Mesothelial cell of epicardium (in vitro differentiated cells): ENCODE results near the gene SPRN. TPM values are rescaled to one million over a fixed set of nuclear protein-coding genes. Genes with fewer than 3 reads are reported as not detected.

Experiments
- DNase-seq, 2 experiments: peaks; one replicate each; pipeline ENCODE4 v3.0.0; 2021; ENCODE audit warnings: low spot score in 2 of 2; ENCODE audit not compliant: unreplicated experiment in 2 of 2
- H3K27ac Mint-ChIP-seq: 2 replicates; pipeline ENCODE4 v1.8.0; 2021; ENCODE audit warnings: mixed read lengths
- H3K27me3 Mint-ChIP-seq: 2 replicates; pipeline ENCODE4 v1.8.0; 2021; ENCODE audit warnings: low read depth, mixed read lengths
- H3K36me3 Mint-ChIP-seq: 2 replicates; pipeline ENCODE4 v1.8.0; 2021; ENCODE audit warnings: mixed read lengths
- H3K4me1 Mint-ChIP-seq: 2 replicates; pipeline ENCODE4 v1.8.0; 2021; ENCODE audit warnings: mixed read lengths
- H3K4me3 Mint-ChIP-seq: 2 replicates; pipeline ENCODE4 v1.8.0; 2021; ENCODE audit warnings: mild to moderate bottlenecking, moderate library complexity, mixed read lengths
- H3K9me3 Mint-ChIP-seq: 2 replicates; pipeline ENCODE4 v1.8.0; 2021; ENCODE audit warnings: mixed read lengths
- total RNA-seq: library from RNA; stranded (reverse); gene quantifications from 3 replicates; pipeline ENCODE4 v1.2.1, GENCODE V29; 2021
- TF ChIP-seq, protein P1 (sequence below): fragments of 200-600 bp; sonication (generic); IDR thresholded peaks from one replicate; pipeline ENCODE4 v1.5.0; 2021; ENCODE audit warnings: antibody characterized with exemption; ENCODE audit not compliant: unreplicated experiment

Gene SPRN
- total RNA-seq, 1 donor from 2014 or later = 0.69 TPM

GRCh38 chr10:133454204-133454893, 29.9 kb upstream of the SPRN start:
- H3K27ac Mint-ChIP-seq = no peak overlapping the region

GRCh38 chr10:133453516-133454203, 29.2 kb upstream of the SPRN start, which contains the start of gene SCART1:
Gene SCART1, plus strand, starts transcription at chr10:133453945. Its CDS starts 53 bp downstream, at chr10:133453998.
- TF ChIP-seq, protein P1, sequence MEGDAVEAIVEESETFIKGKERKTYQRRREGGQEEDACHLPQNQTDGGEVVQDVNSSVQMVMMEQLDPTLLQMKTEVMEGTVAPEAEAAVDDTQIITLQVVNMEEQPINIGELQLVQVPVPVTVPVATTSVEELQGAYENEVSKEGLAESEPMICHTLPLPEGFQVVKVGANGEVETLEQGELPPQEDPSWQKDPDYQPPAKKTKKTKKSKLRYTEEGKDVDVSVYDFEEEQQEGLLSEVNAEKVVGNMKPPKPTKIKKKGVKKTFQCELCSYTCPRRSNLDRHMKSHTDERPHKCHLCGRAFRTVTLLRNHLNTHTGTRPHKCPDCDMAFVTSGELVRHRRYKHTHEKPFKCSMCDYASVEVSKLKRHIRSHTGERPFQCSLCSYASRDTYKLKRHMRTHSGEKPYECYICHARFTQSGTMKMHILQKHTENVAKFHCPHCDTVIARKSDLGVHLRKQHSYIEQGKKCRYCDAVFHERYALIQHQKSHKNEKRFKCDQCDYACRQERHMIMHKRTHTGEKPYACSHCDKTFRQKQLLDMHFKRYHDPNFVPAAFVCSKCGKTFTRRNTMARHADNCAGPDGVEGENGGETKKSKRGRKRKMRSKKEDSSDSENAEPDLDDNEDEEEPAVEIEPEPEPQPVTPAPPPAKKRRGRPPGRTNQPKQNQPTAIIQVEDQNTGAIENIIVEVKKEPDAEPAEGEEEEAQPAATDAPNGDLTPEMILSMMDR = no peak
- DNase-seq = no peak
- no peaks in the 10 kb centered on the region for H3K4me1 Mint-ChIP-seq
- peaks cover 42% of the 10 kb centered on the region for H3K9me3 Mint-ChIP-seq
- H3K36me3 Mint-ChIP-seq = peaks cover 12% of the 10 kb centered on the region
- H3K27me3 Mint-ChIP-seq = no peaks in the 10 kb centered on the region
- H3K27ac Mint-ChIP-seq = no peak within 1 kb of the TSS
- no peak within 1 kb of the TSS for H3K4me3 Mint-ChIP-seq

More at GRCh38 chr10:133454204-133454893, 29.9 kb upstream of the SPRN start:
- H3K4me1 Mint-ChIP-seq = no peaks in the 10 kb centered on the region
- no peak for DNase-seq
- peaks cover 11% of the 10 kb centered on the region for H3K36me3 Mint-ChIP-seq
- peaks cover 37% of the 10 kb centered on the region for H3K9me3 Mint-ChIP-seq
- TF ChIP-seq, protein P1 = no peak
- H3K27me3 Mint-ChIP-seq = no peaks in the 10 kb centered on the region
- no peak overlapping the region for H3K4me3 Mint-ChIP-seq

GRCh38 chr10:133452453-133452852, 28.0 kb upstream of the SPRN start:
- DNase-seq = no peak
- no peaks in the 10 kb centered on the region for H3K27me3 Mint-ChIP-seq
- no peak overlapping the region for H3K27ac Mint-ChIP-seq
- peaks cover 17% of the 10 kb centered on the region for H3K36me3 Mint-ChIP-seq
- TF ChIP-seq, protein P1 = no peak
- H3K4me3 Mint-ChIP-seq = no peak overlapping the region
- peaks cover 52% of the 10 kb centered on the region for H3K9me3 Mint-ChIP-seq
- no peaks in the 10 kb centered on the region for H3K4me1 Mint-ChIP-seq

DNA sequence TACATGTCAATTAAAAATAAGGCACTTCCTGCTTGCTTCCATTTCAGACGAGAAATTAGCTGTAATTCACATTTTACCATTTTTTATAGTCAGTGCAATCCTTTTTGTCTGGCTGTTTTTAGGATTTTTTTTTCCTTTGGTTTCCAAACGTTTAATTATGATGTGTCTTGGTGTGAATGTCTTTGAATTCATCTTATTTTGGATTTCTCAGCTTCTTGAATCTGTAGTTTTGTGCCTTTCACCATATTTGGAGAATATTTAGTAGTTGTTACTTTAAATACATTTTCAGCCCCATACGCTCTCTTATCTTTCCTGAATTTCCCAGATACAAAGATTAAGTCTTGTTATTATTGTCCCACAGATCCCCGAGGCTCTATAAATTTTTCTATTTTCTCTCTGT, 26.9 kb upstream of the SPRN start:
- Mint-ChIP-seq H3K27ac (no peak overlapping the region), H3K27me3 (no peaks in the 10 kb centered on the region), H3K4me1 (no peaks in the 10 kb centered on the region), H3K9me3 (peaks cover 60% of the 10 kb centered on the region), H3K36me3 (peaks cover 23% of the 10 kb centered on the region), H3K4me3 (no peak overlapping the region)
- no peak for DNase-seq
- TF ChIP-seq, protein P1 = no peak

- H3K9me3 Mint-ChIP-seq = peaks cover 58% of the 10 kb centered on the region
Measured at GRCh38 chr10:133448120-133448519, 23.7 kb upstream of the SPRN start.

More at GRCh38 chr10:133448120-133448519, 23.7 kb upstream of the SPRN start:
- DNase-seq = no peak
- Mint-ChIP-seq H3K4me1 (no peaks in the 10 kb centered on the region), H3K36me3 (peaks cover 30% of the 10 kb centered on the region), H3K4me3 (no peak overlapping the region), H3K27me3 (no peaks in the 10 kb centered on the region), H3K27ac (no peak overlapping the region)
- TF ChIP-seq, protein P1 = no peak
